Measurements from ENCODE around the gene ABCA10. TPM values are rescaled to one million over a fixed set of nuclear protein-coding genes. Genes with fewer than 3 reads are reported as not detected.

The ABCA10 gene
- total and polyA plus RNA-seq, 2 of the 13 experiments (the other 11 are each of a cell fraction or from before 2014, with no cell fraction given), result 0.02 to 0.08 TPM

DNA sequence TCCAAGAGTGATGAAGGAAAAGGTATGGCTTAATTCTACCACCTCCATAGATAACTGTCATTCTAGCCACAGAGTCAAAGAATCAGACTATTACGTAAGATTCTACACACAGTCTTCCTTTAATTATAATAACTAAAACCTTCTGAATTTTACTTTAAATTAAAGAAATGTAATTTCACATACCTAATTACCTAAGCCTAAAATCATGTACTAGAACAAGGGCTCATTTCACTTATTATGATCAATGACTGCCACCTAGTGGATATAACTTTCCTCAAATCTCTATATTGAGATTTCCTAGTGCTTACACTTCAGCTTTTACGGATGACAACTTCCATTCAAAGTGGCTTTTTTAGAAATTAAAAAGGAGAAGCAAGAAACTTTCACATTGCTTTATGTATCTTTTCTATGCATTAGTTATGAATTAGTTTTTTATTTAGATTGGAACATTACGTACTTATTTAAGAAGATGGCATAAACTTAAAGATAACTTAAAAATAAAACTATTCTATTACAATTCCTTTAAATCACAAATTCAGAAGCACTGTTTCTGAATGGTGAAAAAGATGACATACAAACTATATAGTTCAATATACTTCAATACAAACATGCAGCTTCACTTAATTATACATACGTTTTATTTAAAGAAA, 18.2 kb upstream of the ABCA10 start:
- ChIA-PET CTCF (ENCODE audit: low intra/inter-chr PET ratio, low total read pairs) (interaction anchor here (0.8 to 3.5 kb wide), 5 partner anchors 11 to 487 kb away, joined by 3 to 47 read pairs (median 4); no protein-coding TSS in a partner anchor), POLR2A (no interaction called here)
- Histone ChIP-seq H3K4me3 (replicated peaks in 1 of 3; ENCODE audit: insufficient read depth in 1 of 3, low read depth in 2 of 3, low read length in 3 of 3) (no peak overlapping the region), H3K79me2 (ENCODE audit: insufficient read depth, low read length) (no peaks in the 10 kb centered on the region), H3K27me3 (ENCODE audit: control insufficient read depth in 1 of 2, insufficient read depth in 2 of 2, low read length in 2 of 2) (no peaks in the 10 kb centered on the region), H4K20me1 (ENCODE audit: insufficient read depth, low read length) (no peaks in the 10 kb centered on the region), H2AFZ (ENCODE audit: low read length) (no peak overlapping the region), H3K36me3 (replicated peaks in 1 of 2; ENCODE audit: control insufficient read depth in 1 of 2, insufficient read depth in 2 of 2, low read length in 2 of 2) (peaks cover 0 to 1% of the 10 kb centered on the region in 2 experiments; a peak in 1 of 5 replicates), H3K27ac (ENCODE audit: extremely low read length, insufficient read depth, low read length) (no peak overlapping the region), H3K4me2 (ENCODE audit: low read depth, low read length) (no peak overlapping the region), H3K9me3 (ENCODE audit: low read length) (no peaks in the 10 kb centered on the region), H3K4me1 (ENCODE audit: insufficient read depth, low read length) (no peaks in the 10 kb centered on the region), H3K9ac (ENCODE audit: insufficient read depth, low read depth, low read length) (no peak overlapping the region)
- FAIRE-seq (no peak), ATAC-seq (no peak; the same call in 2 of the 3 replicates), DNase-seq (ENCODE audit: low spot score) (peak; percentile 62)
- in situ Hi-C loops (cut with HindIII; ENCODE audit: extremely low pct_ligation_motif_present, low pct_unique_long_range_greater_than_20kb), result no loop called here
- BruUV-seq (replicated peaks), result no TSS peak
- intact Hi-C loops (cut with micrococcal nuclease; ENCODE audit: unreplicated experiment), result loop anchor here (1.0 to 5.0 kb wide), 2 partner anchors 473 to 715 kb away; no protein-coding TSS in a partner anchor
- 80% methylated on average over 4 of the region's 4 CpGs for WGBS (ENCODE audit: low lambda C conversion rate)
- TF ChIP-seq ZBTB21 (CRISPR knock-in tag; IDR thresholded peaks at IDR 0.05), result no peak
- TF ChIP-seq ZNF720 (CRISPR knock-in tag; IDR thresholded peaks at IDR 0.05), result no peak
- TF ChIP-seq ZNF282 (IDR thresholded peaks at IDR 0.05; ENCODE audit: partially characterized antibody), result no peak
- 0 out of 2 replicates have a peak, but pooled peaks have one; percentile 19 for TF ChIP-seq MIXL1 (CRISPR knock-in tag; IDR thresholded peaks at IDR 0.05)
- TF ChIP-seq ZNF550 (CRISPR knock-in tag; IDR thresholded peaks at IDR 0.05; ENCODE audit: borderline replicate concordance), result no peak
- no peak for TF ChIP-seq ATM (IDR thresholded peaks at IDR 0.05; ENCODE audit: borderline replicate concordance)
- TF ChIP-seq, protein P1, sequence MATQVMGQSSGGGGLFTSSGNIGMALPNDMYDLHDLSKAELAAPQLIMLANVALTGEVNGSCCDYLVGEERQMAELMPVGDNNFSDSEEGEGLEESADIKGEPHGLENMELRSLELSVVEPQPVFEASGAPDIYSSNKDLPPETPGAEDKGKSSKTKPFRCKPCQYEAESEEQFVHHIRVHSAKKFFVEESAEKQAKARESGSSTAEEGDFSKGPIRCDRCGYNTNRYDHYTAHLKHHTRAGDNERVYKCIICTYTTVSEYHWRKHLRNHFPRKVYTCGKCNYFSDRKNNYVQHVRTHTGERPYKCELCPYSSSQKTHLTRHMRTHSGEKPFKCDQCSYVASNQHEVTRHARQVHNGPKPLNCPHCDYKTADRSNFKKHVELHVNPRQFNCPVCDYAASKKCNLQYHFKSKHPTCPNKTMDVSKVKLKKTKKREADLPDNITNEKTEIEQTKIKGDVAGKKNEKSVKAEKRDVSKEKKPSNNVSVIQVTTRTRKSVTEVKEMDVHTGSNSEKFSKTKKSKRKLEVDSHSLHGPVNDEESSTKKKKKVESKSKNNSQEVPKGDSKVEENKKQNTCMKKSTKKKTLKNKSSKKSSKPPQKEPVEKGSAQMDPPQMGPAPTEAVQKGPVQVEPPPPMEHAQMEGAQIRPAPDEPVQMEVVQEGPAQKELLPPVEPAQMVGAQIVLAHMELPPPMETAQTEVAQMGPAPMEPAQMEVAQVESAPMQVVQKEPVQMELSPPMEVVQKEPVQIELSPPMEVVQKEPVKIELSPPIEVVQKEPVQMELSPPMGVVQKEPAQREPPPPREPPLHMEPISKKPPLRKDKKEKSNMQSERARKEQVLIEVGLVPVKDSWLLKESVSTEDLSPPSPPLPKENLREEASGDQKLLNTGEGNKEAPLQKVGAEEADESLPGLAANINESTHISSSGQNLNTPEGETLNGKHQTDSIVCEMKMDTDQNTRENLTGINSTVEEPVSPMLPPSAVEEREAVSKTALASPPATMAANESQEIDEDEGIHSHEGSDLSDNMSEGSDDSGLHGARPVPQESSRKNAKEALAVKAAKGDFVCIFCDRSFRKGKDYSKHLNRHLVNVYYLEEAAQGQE (IDR thresholded peaks at IDR 0.05; ENCODE audit: borderline replicate concordance in 1 of 2, low read depth in 1 of 2, low read length in 2 of 2), result no peak
- TF ChIP-seq SMC3 (IDR thresholded peaks at IDR 0.05; ENCODE audit: low read length), result peak; percentile 79
- no peak for TF ChIP-seq DNMT3B (CRISPR knock-in tag; conservative IDR thresholded peaks at IDR 0.05)
- TF ChIP-seq, protein P2, sequence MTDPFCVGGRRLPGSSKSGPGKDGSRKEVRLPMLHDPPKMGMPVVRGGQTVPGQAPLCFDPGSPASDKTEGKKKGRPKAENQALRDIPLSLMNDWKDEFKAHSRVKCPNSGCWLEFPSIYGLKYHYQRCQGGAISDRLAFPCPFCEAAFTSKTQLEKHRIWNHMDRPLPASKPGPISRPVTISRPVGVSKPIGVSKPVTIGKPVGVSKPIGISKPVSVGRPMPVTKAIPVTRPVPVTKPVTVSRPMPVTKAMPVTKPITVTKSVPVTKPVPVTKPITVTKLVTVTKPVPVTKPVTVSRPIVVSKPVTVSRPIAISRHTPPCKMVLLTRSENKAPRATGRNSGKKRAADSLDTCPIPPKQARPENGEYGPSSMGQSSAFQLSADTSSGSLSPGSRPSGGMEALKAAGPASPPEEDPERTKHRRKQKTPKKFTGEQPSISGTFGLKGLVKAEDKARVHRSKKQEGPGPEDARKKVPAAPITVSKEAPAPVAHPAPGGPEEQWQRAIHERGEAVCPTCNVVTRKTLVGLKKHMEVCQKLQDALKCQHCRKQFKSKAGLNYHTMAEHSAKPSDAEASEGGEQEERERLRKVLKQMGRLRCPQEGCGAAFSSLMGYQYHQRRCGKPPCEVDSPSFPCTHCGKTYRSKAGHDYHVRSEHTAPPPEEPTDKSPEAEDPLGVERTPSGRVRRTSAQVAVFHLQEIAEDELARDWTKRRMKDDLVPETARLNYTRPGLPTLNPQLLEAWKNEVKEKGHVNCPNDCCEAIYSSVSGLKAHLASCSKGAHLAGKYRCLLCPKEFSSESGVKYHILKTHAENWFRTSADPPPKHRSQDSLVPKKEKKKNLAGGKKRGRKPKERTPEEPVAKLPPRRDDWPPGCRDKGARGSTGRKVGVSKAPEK (CRISPR knock-in tag; IDR thresholded peaks at IDR 0.05; ENCODE audit: borderline replicate concordance), result no peak
- TF ChIP-seq HNRNPLL (IDR thresholded peaks at IDR 0.05; ENCODE audit: low read depth, low read length, poor library complexity, severe bottlenecking), result no peak
- TF ChIP-seq ZNF251 (CRISPR knock-in tag; IDR thresholded peaks at IDR 0.05), result no peak
- no peak for TF ChIP-seq RXRA (CRISPR knock-in tag; IDR thresholded peaks at IDR 0.05)
- TF ChIP-seq, protein P3, sequence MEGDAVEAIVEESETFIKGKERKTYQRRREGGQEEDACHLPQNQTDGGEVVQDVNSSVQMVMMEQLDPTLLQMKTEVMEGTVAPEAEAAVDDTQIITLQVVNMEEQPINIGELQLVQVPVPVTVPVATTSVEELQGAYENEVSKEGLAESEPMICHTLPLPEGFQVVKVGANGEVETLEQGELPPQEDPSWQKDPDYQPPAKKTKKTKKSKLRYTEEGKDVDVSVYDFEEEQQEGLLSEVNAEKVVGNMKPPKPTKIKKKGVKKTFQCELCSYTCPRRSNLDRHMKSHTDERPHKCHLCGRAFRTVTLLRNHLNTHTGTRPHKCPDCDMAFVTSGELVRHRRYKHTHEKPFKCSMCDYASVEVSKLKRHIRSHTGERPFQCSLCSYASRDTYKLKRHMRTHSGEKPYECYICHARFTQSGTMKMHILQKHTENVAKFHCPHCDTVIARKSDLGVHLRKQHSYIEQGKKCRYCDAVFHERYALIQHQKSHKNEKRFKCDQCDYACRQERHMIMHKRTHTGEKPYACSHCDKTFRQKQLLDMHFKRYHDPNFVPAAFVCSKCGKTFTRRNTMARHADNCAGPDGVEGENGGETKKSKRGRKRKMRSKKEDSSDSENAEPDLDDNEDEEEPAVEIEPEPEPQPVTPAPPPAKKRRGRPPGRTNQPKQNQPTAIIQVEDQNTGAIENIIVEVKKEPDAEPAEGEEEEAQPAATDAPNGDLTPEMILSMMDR (CRISPR knock-in tag; IDR thresholded peaks at IDR 0.05), result peak; percentile 78
- TF ChIP-seq MAFK (conservative IDR thresholded peaks at IDR 0.05 in 1 of 2, IDR thresholded peaks at IDR 0.05 in 1 of 2; ENCODE audit: low read length in 2 of 2), result no peak
- TF ChIP-seq HNRNPH1 (optimal IDR thresholded peaks at IDR 0.05; ENCODE audit: low read depth, low read length), result no peak
